ENCODE results near the gene COL8A2.

Gene COL8A2

GRCh38 chr1:36092798-36093185, 32.2 kb downstream of the COL8A2 start:
- H3K4me1 ChIP-seq (ENCODE audit: low read depth, poor library complexity, severe bottlenecking), result peaks cover 10% of the 10 kb centered on the region
- no peaks in the 10 kb centered on the region for H4K20me1 ChIP-seq (ENCODE audit: insufficient read depth)
- H3K27ac ChIP-seq, result no peak overlapping the region
- no peak overlapping the region for H3K4me2 ChIP-seq
- no peak overlapping the region for H2AFZ ChIP-seq (ENCODE audit: low read depth)
- no peak for TF ChIP-seq CTCF (conservative IDR thresholded peaks at IDR 0.05; ENCODE audit: low read depth, low read length)
- H3K4me3 ChIP-seq (IDR thresholded peaks at IDR 0.05; ENCODE audit: insufficient read depth, low read depth, low read length), result no peak overlapping the region
- H3K9ac ChIP-seq, result no peak overlapping the region
- H3K36me3 ChIP-seq (ENCODE audit: insufficient read depth), result no peaks in the 10 kb centered on the region
- peaks cover 23% of the 10 kb centered on the region; the same call in 1 of the 2 replicates for H3K79me2 ChIP-seq (ENCODE audit: insufficient read depth, low read depth)
- H3K27me3 ChIP-seq (ENCODE audit: insufficient read depth, low read depth), result no peaks in the 10 kb centered on the region

- Histone ChIP-seq H3K9ac (no peak overlapping the region), H3K4me3 (IDR thresholded peaks at IDR 0.05; ENCODE audit: insufficient read depth, low read depth, low read length) (no peak overlapping the region), H2AFZ (ENCODE audit: low read depth) (no peak overlapping the region), H3K27me3 (ENCODE audit: insufficient read depth, low read depth) (no peaks in the 10 kb centered on the region), H3K79me2 (ENCODE audit: insufficient read depth, low read depth) (peaks cover 23% of the 10 kb centered on the region; the same call in 1 of the 2 replicates), H4K20me1 (ENCODE audit: insufficient read depth) (no peaks in the 10 kb centered on the region), H3K36me3 (ENCODE audit: insufficient read depth) (no peaks in the 10 kb centered on the region), H3K4me1 (ENCODE audit: low read depth, poor library complexity, severe bottlenecking) (peaks cover 10% of the 10 kb centered on the region), H3K4me2 (no peak overlapping the region), H3K27ac (no peak overlapping the region)
- no peak for TF ChIP-seq CTCF (conservative IDR thresholded peaks at IDR 0.05; ENCODE audit: low read depth, low read length)
Observed at GRCh38 chr1:36092166-36092797, 32.7 kb downstream of the COL8A2 start.

DNA sequence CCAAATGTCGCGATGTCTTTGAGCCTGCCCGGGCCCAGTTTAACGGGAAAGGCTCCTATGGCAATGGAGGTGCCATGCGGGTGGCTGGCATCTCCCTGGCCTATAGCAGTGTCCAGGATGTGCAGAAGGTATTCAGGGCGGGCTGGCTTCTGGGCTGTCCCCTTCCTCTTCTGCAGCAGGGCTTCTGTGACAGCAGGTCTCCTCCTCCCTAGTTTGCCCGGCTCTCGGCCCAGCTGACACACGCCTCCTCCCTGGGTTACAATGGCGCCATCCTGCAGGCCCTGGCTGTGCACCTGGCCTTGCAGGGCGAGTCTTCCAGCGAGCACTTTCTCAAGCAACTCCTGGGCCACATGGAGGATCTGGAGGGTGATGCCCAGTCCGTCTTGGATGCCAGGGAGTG, 33.3 kb downstream of the COL8A2 start:
- Histone ChIP-seq H3K36me3 (ENCODE audit: insufficient read depth) (no peaks in the 10 kb centered on the region), H3K79me2 (ENCODE audit: insufficient read depth, low read depth) (peaks cover 23% of the 10 kb centered on the region; the same call in 1 of the 2 replicates), H2AFZ (ENCODE audit: low read depth) (no peak overlapping the region), H3K4me2 (no peak overlapping the region), H3K27ac (no peak overlapping the region), H3K4me1 (ENCODE audit: low read depth, poor library complexity, severe bottlenecking) (peaks cover 10% of the 10 kb centered on the region), H3K9ac (no peak overlapping the region), H3K27me3 (ENCODE audit: insufficient read depth, low read depth) (no peaks in the 10 kb centered on the region), H3K4me3 (IDR thresholded peaks at IDR 0.05; ENCODE audit: insufficient read depth, low read depth, low read length) (no peak overlapping the region), H4K20me1 (ENCODE audit: insufficient read depth) (no peaks in the 10 kb centered on the region)
- TF ChIP-seq CTCF (conservative IDR thresholded peaks at IDR 0.05; ENCODE audit: low read depth, low read length), result no peak

DNA sequence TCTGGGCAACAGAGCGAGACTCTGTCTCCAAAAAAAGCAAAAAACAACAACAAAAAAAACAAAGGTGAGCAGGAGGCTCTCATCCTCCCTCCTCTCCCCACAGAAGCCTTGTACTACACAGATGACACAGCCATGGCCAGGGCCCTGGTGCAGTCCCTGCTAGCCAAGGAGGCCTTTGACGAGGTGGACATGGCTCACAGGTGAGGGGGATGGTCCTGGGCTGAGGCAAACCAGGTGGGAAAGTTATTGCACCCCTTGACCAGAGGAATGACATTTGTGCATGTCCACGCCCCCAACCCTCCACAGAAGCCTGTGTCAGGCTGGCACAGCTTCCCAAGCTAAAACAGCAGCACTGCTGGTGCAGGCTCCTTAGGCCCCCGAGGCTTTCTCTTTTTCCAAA, 33.9 kb downstream of the COL8A2 start:
- no peaks in the 10 kb centered on the region for H4K20me1 ChIP-seq (ENCODE audit: insufficient read depth)

More for the DNA sequence above, 33.9 kb downstream of the COL8A2 start:
- H3K4me3 ChIP-seq (IDR thresholded peaks at IDR 0.05; ENCODE audit: insufficient read depth, low read depth, low read length), result no peak overlapping the region
- no peaks in the 10 kb centered on the region for H3K36me3 ChIP-seq (ENCODE audit: insufficient read depth)
- peaks cover 23% of the 10 kb centered on the region; the same call in 1 of the 2 replicates for H3K79me2 ChIP-seq (ENCODE audit: insufficient read depth, low read depth)
- H3K4me1 ChIP-seq (ENCODE audit: low read depth, poor library complexity, severe bottlenecking), result peaks cover 10% of the 10 kb centered on the region
- H3K9ac ChIP-seq, result no peak overlapping the region
- no peaks in the 10 kb centered on the region for H3K27me3 ChIP-seq (ENCODE audit: insufficient read depth, low read depth)
- no peak for TF ChIP-seq CTCF (conservative IDR thresholded peaks at IDR 0.05; ENCODE audit: low read depth, low read length)
- no peak overlapping the region for H3K4me2 ChIP-seq
- no peak overlapping the region for H3K27ac ChIP-seq
- no peak overlapping the region for H2AFZ ChIP-seq (ENCODE audit: low read depth)
